ENCODE measurements around the gene SNRNP25. TPM values are rescaled to one million over a fixed set of nuclear protein-coding genes. Genes with fewer than 3 reads are reported as not detected.

The SNRNP25 gene
- total RNA-seq, 8 experiments from 2014 or later, result 14.1 to 50.6 (median 33.1) TPM

GRCh38 chr16:78444-79150, 25.0 kb downstream of the SNRNP25 start:
- in situ Hi-C loops (cut with MboI; ENCODE audit: low pct_unique_long_range_greater_than_20kb in 2 of 9, low sequenced_read_pairs in 9 of 9, unreplicated experiment in 9 of 9), result no loop called here
- WGBS, 10 experiments, result 7 to 21% (median 13%) methylated on average over 3 to 9 of the region's 36 CpGs; no CpG with 5 or more reads in 7 of the 10 experiments
- Histone ChIP-seq H3K27ac (peak overlapping the region; percentile 64 to 87), H3K4me1 (replicated peaks in 1 of 2) (peaks cover 41 to 45% of the 10 kb centered on the region in 2 donors), H3K4me3 (peak overlapping the region; percentile 59 to 98 (median 87))
- peak; percentile 1 to 43 (median 18) for ATAC-seq (replicated peaks in 6 of 8)

GRCh38 chr16:79151-80054, 25.8 kb downstream of the SNRNP25 start:
- in situ Hi-C loops (cut with MboI; ENCODE audit: low pct_unique_long_range_greater_than_20kb in 2 of 9, low sequenced_read_pairs in 9 of 9, unreplicated experiment in 9 of 9), result no loop called here
- no peak for ATAC-seq (replicated peaks in 6 of 8)
- Histone ChIP-seq H3K4me1 (replicated peaks in 1 of 2) (peaks cover 33 to 37% of the 10 kb centered on the region in 2 donors), H3K27ac (no peak overlapping the region), H3K4me3 (peak overlapping the region in 1 of 5 donors; percentile 86)
- 74 to 100% (median 87%) methylated on average over 2 to 12 of the region's 32 CpGs; no CpG with 5 or more reads in 6 of the 10 experiments for WGBS, 10 experiments

GRCh38 chr16:83060-83603, 29.5 kb downstream of the SNRNP25 start:
- H3K27ac ChIP-seq, result no peak overlapping the region
- in situ Hi-C loops (cut with MboI; ENCODE audit: low pct_unique_long_range_greater_than_20kb in 2 of 9, low sequenced_read_pairs in 9 of 9, unreplicated experiment in 9 of 9), result no loop called here
- no CpG with 5 or more reads among the region's 31 CpGs for WGBS, 10 experiments

GRCh38 chr16:83781-84615, 30.4 kb downstream of the SNRNP25 start:
- H3K27ac ChIP-seq, result no peak overlapping the region

More at GRCh38 chr16:83060-83603, 29.5 kb downstream of the SNRNP25 start:
- H3K4me3 ChIP-seq, result no peak overlapping the region
- peaks cover 4 to 5% of the 10 kb centered on the region in 2 donors for H3K4me1 ChIP-seq (replicated peaks in 1 of 2)
- ATAC-seq (replicated peaks in 6 of 8), result no peak

DNA sequence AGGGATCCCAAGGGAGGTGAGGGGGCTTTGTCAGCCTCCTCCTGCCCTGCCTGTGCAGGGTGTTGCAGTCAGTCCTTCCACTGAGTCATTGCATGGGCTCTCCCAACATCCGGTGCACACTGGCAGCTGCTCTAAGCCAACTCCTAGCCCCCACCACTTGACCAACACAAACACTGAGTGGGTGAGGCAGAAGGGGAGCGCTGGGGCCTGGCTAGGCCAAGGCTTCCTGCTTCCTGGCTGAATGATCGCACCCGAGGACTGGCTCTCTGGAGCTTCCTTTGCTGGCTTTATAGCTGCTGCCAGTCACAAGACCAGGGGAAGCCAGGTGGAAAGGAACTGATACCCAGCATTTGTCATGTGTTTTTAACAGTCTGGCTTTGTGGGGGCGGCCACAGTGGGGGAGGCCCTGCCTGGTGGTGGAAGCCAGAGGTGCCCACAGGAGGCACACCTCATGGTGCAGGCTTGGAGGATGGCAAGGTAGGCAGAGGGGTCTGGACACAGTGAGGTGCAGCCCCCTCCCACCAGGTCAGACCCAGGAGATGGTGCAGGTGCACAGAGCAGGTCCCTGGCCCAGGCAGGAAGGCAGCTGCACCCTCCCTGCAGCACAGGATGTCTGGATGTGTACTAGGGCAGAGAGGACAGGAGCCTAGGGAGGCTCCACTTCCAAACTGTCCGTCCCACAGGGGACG, 31.2 kb downstream of the SNRNP25 start:
- in situ Hi-C loops (cut with MboI; ENCODE audit: low pct_unique_long_range_greater_than_20kb in 2 of 9, low sequenced_read_pairs in 9 of 9, unreplicated experiment in 9 of 9), result no loop called here
- peak; percentile 12 to 71 (median 46) for ATAC-seq (replicated peaks in 6 of 8)
- Histone ChIP-seq H3K4me1 (replicated peaks in 1 of 2) (no peaks in the 10 kb centered on the region), H3K27ac (no peak overlapping the region), H3K4me3 (no peak overlapping the region)
- WGBS, 10 experiments, result 0 to 100% (median 74%) methylated on average over 1 to 4 of the region's 7 CpGs; no CpG with 5 or more reads in 6 of the 10 experiments

More at GRCh38 chr16:83781-84615, 30.4 kb downstream of the SNRNP25 start:
- WGBS, 10 experiments, result 72 to 100% (median 77%) methylated on average over 2 to 14 of the region's 21 CpGs; no CpG with 5 or more reads in 4 of the 10 experiments
- peak in 1 of 8 experiments; percentile 7 for ATAC-seq (replicated peaks in 6 of 8)
- in situ Hi-C loops (cut with MboI; ENCODE audit: low pct_unique_long_range_greater_than_20kb in 2 of 9, low sequenced_read_pairs in 9 of 9, unreplicated experiment in 9 of 9), result no loop called here
- peaks cover 0 to under 1% of the 10 kb centered on the region in 2 donors for H3K4me1 ChIP-seq (replicated peaks in 1 of 2)
- H3K4me3 ChIP-seq, result no peak overlapping the region

DNA sequence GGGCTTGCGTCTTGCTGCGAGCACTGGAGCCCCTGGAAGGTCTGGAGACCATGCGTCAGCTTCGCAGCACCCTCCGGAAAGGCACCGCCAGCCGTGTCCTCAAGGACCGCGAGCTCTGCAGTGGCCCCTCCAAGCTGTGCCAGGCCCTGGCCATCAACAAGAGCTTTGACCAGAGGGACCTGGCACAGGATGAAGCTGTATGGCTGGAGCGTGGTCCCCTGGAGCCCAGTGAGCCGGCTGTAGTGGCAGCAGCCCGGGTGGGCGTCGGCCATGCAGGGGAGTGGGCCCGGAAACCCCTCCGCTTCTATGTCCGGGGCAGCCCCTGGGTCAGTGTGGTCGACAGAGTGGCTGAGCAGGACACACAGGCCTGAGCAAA, 31.8 kb downstream of the SNRNP25 start:
- Histone ChIP-seq H3K27ac (no peak overlapping the region), H3K4me1 (replicated peaks in 1 of 2) (no peaks in the 10 kb centered on the region), H3K4me3 (no peak overlapping the region)
- ATAC-seq (replicated peaks in 6 of 8), result peak in 3 of 8 experiments; percentile 1 to 15 (median 11)
- in situ Hi-C loops (cut with MboI; ENCODE audit: low pct_unique_long_range_greater_than_20kb in 2 of 9, low sequenced_read_pairs in 9 of 9, unreplicated experiment in 9 of 9), result no loop called here
- WGBS, 10 experiments, result 86 to 100% (median 87%) methylated on average over 1 to 6 of the region's 18 CpGs; no CpG with 5 or more reads in 7 of the 10 experiments

DNA sequence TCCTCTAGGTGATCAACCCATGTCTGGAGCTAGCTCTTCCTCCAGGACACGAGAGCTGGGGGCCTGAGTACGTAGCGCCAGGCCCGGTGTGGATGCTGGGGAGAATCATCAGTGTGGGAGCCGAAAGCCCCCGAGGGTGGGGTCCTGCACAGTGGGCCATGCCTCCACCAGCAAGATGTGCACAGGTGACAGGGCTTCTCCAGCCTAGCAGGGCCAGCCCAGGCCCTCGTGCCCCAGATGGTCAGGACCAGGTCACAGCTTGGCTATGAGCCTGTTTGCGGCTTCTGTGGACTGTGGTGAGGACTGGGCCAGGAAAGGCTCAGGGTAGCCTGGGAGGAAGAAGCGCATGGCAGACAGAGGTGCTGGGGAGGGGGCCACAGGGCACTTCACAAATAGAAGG, 32.2 kb downstream of the SNRNP25 start:
- H3K4me3 ChIP-seq, result no peak overlapping the region
- no peak overlapping the region for H3K27ac ChIP-seq
- no peak for ATAC-seq (replicated peaks in 6 of 8)
- 53 to 100% (median 62%) methylated on average over 1 to 3 of the region's 9 CpGs; no CpG with 5 or more reads in 5 of the 10 experiments for WGBS, 10 experiments
- in situ Hi-C loops (cut with MboI; ENCODE audit: low pct_unique_long_range_greater_than_20kb in 2 of 9, low sequenced_read_pairs in 9 of 9, unreplicated experiment in 9 of 9), result no loop called here
- H3K4me1 ChIP-seq (replicated peaks in 1 of 2), result no peaks in the 10 kb centered on the region

GRCh38 chr16:86483-86952, 32.9 kb downstream of the SNRNP25 start:
- H3K4me3 ChIP-seq, result no peak overlapping the region
- WGBS, 10 experiments, result 92% methylated on average over 2 of the region's 23 CpGs; no CpG with 5 or more reads in 9 of the 10 experiments
- peak in 2 of 8 experiments; percentile 10 to 11 for ATAC-seq (replicated peaks in 6 of 8)
- H3K27ac ChIP-seq, result no peak overlapping the region
- H3K4me1 ChIP-seq (replicated peaks in 1 of 2), result no peaks in the 10 kb centered on the region
- in situ Hi-C loops (cut with MboI; ENCODE audit: low pct_unique_long_range_greater_than_20kb in 2 of 9, low sequenced_read_pairs in 9 of 9, unreplicated experiment in 9 of 9), result no loop called here

GRCh38 chr16:88613-89012, 35.0 kb downstream of the SNRNP25 start:
- 80 to 100% (median 98%) methylated on average over 2 to 7 of the region's 14 CpGs; no CpG with 5 or more reads in 4 of the 10 experiments for WGBS, 10 experiments
- Histone ChIP-seq H3K27ac (no peak overlapping the region), H3K4me3 (no peak overlapping the region), H3K4me1 (replicated peaks in 1 of 2) (no peaks in the 10 kb centered on the region)
- ATAC-seq (replicated peaks in 6 of 8), result no peak
- in situ Hi-C loops (cut with MboI; ENCODE audit: low pct_unique_long_range_greater_than_20kb in 2 of 9, low sequenced_read_pairs in 9 of 9, unreplicated experiment in 9 of 9), result no loop called here

- WGBS, 10 experiments, result 90 to 100% (median 95%) methylated on average over 1 to 4 of the region's 30 CpGs; no CpG with 5 or more reads in 7 of the 10 experiments
- no peaks in the 10 kb centered on the region for H3K4me1 ChIP-seq (replicated peaks in 1 of 2)
- H3K4me3 ChIP-seq, result no peak overlapping the region
- no peak overlapping the region for H3K27ac ChIP-seq
- peak in 1 of 8 experiments; percentile 10 for ATAC-seq (replicated peaks in 6 of 8)
- in situ Hi-C loops (cut with MboI; ENCODE audit: low pct_unique_long_range_greater_than_20kb in 2 of 9, low sequenced_read_pairs in 9 of 9, unreplicated experiment in 9 of 9), result no loop called here
These were observed 36.0 kb downstream of the SNRNP25 start for GRCh38 chr16:89391-90302.

- in situ Hi-C loops (cut with MboI; ENCODE audit: low pct_unique_long_range_greater_than_20kb in 2 of 9, low sequenced_read_pairs in 9 of 9, unreplicated experiment in 9 of 9), result no loop called here
- Histone ChIP-seq H3K4me3 (no peak overlapping the region), H3K27ac (no peak overlapping the region), H3K4me1 (replicated peaks in 1 of 2) (no peaks in the 10 kb centered on the region)
- ATAC-seq (replicated peaks in 6 of 8), result peak in 3 of 8 experiments; percentile 52 to 81 (median 62)
- WGBS, 10 experiments, result 39 to 91% (median 83%) methylated on average over 1 to 9 of the region's 9 CpGs; no CpG with 5 or more reads in 2 of the 10 experiments
These were observed 37.9 kb downstream of the SNRNP25 start for GRCh38 chr16:91484-91883.
